NCI-H2107 (cell line): ENCODE measurements around the gene POU2F3.

Experiments used
- DNase-seq: peaks from one replicate; lab custom pipeline; 2025; lab: John Stamatoyannopoulos, UW

The POU2F3 gene

DNA sequence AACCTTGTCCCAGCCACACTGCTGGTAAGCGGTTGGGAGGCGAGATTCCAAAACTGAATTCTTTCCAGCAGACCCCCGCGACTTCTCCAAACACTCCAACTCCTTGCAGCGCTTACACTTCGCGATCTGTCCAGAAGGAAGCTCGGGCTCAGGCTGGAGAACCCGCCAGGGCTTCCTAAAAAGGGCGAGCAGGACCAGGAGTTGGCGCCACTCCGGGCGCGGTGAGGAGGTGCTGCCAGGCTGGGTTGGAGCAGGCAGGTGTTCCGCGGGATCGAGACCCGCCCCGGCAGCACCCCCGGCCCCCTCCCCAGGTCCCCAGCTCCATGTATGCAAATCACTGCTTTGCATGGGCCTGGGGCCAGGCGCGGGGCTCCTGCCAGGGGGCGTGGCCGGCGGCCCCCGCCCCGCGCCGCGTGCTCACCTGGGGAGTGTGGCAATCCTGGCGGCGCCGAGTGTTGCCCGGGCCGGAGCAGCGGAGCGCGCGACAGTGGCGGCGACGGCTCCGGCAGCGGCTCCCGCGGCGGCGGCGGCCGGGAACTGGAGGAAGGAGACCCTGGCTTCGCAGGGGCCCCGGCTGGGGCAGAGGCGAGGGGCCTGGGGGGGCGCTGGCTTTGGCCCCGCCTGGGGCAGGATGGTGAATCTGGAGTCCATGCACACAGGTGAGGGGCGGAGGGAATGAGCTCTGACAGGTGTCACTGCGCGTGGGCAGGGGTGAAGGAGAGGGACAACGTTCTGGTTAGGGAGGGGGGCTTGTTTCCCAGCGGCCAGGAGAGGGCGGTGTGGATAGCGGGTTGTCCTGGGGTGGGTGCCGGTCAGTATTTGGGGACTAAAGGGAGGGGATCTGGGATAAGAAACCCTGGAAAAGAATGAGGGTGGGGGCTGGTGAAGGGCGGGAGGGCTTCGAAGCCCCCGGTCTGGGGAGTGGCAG is at the start of gene POU2F3:
Gene POU2F3 (plus strand): TSS at position 428 of the 928 bp plus-strand sequence. CDS start 204 bp downstream, at position 632.
- DNase-seq = no peak

- DNase-seq = no peak
Observed at GRCh38 chr11:120191058-120191457, 48.9 kb upstream of the POU2F3 start.

- no peak for DNase-seq
Observed at GRCh38 chr11:120192831-120193625, 46.9 kb upstream of the POU2F3 start.

GRCh38 chr11:120194166-120194565 is 45.8 kb upstream of the POU2F3 start:
- no peak for DNase-seq

DNA sequence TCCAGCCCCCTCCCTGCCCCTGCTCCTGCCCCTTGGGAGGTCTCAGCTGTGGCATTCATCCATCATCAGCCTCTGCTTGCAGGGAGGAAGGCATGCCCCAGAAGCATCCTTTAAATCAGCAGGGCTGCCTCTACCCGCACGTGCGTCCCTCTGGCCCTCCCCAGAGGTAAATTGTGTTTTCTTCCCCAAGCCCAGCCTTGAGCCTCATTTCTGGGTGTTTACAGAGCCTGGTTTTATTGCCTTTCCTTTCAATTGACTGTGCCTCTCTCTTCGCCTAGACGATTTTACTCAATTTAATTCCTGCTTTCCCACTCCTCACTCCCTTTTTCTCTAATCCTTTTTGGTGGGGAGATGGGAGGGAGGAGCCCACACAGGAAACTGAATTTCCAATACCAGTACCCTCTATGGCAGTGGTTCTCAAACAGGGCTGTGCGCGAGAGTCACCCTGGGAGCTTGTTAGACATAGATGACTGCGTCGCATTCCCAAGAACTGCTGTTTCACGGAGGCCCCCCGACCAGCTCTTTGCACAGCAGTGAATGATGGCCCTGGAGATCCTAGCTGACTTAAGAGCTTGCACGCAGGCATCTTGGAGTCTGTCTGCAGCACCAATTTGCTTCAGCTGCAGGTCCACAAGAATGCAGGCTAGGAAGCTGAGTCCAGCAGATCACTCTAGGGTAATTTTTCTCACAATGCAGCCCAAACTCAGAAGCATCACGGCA is 44.2 kb upstream of the POU2F3 start:
- DNase-seq = no peak

DNA sequence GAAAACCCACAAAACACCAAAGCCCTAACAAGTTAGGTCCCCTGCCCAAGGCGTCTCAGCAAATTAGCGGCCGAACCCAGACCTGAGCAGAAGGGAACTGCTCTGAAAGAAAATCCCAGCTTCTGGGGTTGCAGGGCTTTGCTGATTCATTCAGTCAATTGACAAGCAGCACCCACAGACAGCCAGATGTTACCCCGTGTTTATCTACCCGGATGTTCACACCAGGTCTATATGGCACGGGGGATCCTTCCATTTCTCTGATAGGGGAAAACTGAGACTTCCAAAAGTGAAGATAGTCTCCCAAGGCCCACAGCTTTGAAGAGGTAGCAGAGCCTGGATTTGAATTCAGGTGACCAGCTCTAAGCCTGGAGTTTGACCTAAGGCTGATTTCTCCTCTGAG is 43.1 kb upstream of the POU2F3 start:
- DNase-seq = no peak

- no peak for DNase-seq
Observed at GRCh38 chr11:120197251-120197891, 42.6 kb upstream of the POU2F3 start.

- DNase-seq = no peak
Observed at GRCh38 chr11:120197977-120198376, 42.0 kb upstream of the POU2F3 start.

DNA sequence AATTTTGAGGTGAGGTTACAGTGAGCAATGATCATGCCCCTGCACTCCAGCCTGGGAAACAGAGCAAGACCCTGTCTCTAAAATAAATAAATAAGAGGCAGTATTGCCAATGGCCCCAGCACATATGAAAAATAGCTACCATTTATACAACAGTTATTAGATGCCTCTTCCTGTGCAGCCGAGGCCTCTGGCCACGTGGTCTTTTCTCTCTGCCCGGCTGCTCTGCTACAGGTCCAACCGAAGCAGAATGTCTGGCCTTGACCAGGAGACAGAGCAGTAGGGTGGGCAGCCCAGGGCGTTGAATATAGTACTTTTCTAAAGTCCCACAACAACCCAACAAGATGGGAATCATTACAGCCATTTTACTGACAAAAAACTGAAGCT is 41.5 kb upstream of the POU2F3 start:
- DNase-seq = no peak

GRCh38 chr11:120198787-120199469 is 41.0 kb upstream of the POU2F3 start:
- no peak for DNase-seq

GRCh38 chr11:120199613-120200012 is 40.3 kb upstream of the POU2F3 start:
- DNase-seq = no peak

DNA sequence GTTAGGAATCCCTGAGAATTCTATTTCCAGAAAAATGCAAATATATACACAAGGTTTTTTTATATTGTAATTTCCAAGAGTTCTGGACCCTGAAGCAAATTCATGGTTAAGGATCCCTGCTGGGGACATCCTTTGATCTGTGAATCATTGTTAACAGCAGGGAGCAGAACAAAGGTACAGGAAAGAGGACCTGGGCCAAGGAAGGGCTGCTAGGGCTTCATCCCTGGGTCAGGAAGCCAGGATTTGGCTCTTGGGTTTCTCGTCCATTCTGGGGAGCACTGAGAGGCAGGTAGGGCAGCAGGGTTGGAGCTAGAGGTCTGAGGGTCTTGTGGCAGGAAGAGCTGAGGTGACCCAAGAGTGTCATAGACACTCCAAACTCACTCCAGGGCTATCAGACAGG is 39.3 kb upstream of the POU2F3 start:
- no peak for DNase-seq

DNA sequence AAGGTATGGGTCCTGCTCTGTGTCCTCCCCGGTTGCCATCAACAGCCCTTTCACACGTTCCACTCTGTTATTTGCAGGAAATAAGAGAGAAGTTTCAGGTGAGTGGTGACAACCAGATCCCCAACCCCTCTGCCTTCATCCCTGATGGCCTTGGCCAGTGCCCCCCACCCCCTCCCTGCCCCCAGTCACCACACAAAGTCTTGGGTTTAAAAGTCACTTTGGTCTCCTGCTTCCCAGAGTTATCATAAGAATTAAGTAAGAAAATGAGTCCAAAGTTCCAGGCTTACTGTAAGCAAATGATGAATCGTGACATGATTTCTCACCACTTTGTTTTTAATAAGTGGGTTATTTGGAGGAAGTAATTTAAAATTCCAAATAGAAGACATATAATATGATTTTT is 38.3 kb upstream of the POU2F3 start:
- DNase-seq = no peak

DNA sequence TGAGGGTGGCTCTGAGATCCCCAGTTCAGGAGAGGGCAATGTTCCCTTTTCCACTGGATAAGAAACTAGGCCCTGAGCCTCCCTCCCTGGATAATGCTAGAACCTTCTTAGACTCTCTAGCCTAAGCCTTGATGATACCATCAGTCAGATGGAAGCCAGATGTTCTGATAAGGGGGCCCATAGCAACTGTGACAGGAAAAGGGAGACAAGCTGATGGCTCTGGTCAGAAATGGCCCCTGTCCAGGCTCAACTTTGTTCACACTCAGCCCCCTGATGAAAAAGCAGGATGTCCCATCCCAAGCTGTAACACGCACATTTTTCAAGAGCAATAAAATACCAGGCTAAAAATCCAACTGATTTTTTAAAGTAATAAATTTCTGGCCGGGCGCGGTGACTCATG is 36.3 kb upstream of the POU2F3 start:
- DNase-seq = no peak

GRCh38 chr11:120205596-120206161 is 34.3 kb upstream of the POU2F3 start:
- DNase-seq = no peak

DNA sequence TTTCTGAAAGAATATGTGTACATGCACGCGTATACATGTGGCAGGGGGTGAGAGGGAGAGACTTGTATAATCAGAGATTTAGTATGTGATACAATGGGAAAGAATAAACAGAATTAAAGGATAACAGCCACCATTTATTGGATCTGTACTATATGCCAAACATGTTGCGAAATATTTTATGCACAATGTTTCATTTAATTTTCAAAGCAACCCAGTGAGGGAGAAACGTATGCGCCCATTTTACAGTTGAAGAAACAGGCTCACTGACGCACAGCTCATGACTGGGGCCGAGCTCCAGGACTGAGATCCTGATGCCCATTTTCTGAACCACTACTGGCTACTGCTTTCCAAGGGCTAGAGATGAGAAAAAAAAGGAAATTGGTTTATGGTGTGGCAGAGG is 32.4 kb upstream of the POU2F3 start:
- no peak for DNase-seq

DNA sequence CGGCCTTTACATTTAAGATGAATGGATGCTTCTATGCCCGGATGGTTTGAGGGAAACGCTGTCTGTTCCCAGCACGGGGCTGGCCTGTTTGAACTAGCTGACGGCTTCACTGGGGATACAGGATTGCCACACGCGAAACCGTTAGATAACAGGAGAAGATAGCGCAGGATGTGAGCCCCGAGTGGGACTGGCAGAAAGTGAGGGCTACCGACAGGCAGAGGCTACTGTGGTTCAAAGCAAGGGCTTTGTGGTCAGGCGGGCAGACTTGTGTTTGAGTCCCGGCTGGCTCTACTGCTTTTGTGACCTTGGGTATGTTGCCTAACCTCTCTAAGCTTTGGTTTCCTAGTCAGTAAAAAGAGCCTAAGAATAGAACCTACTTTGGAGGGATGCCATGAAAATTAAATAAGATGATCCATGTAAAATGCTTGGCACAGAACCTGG is 31.9 kb upstream of the POU2F3 start:
- no peak for DNase-seq

GRCh38 chr11:120208777-120209176 is 31.2 kb upstream of the POU2F3 start:
- no peak for DNase-seq

GRCh38 chr11:120209746-120210625 is 30.0 kb upstream of the POU2F3 start:
- DNase-seq = no peak
